ENCODE data around the gene TMEM232. TPM values are rescaled to one million over a fixed set of nuclear protein-coding genes. Genes with fewer than 3 reads are reported as not detected.

TMEM232 gene
- polyA plus RNA-seq, 1 donor (not counting 4 experiments of a cell fraction or from before 2014, with no cell fraction given): 1.00 TPM

GRCh38 chr5:110754181-110754580, 27.7 kb upstream of the TMEM232 start:
- no peaks in the 10 kb centered on the region for H3K9me3 ChIP-seq (ENCODE audit: control insufficient read depth, low read depth, low read length)
- H4K20me1 ChIP-seq (ENCODE audit: control insufficient read depth, extremely low read depth, insufficient read depth, low read length): no peaks in the 10 kb centered on the region
- TF ChIP-seq CTCF (optimal IDR thresholded peaks at IDR 0.05 in 1 of 3, IDR thresholded peaks at IDR 0.05 in 1 of 3, conservative IDR thresholded peaks at IDR 0.05 in 1 of 3; ENCODE audit: extremely low read depth in 1 of 3, insufficient read depth in 2 of 3, low read length in 3 of 3) (no peak), EZH2 (IDR thresholded peaks at IDR 0.05; ENCODE audit: low read length) (no peak)
- H3K9ac ChIP-seq (ENCODE audit: control insufficient read depth, extremely low read depth, insufficient read depth, low read length): no peak overlapping the region
- no peak overlapping the region for H3K4me3 ChIP-seq (ENCODE audit: control insufficient read depth in 2 of 3, extremely low read depth in 1 of 3, insufficient read depth in 2 of 3, low read depth in 1 of 3, low read length in 3 of 3)
- H3K27ac ChIP-seq (ENCODE audit: control insufficient read depth, insufficient read depth, low read length): no peak overlapping the region
- H3K27me3 ChIP-seq (ENCODE audit: control insufficient read depth, extremely low read depth, insufficient read depth, low read length): no peaks in the 10 kb centered on the region
- no peak overlapping the region for H3K4me2 ChIP-seq (ENCODE audit: control insufficient read depth, extremely low read depth, insufficient read depth, low read depth, low read length)
- dilution Hi-C loops (cut with MboI; ENCODE audit: extremely low pct_ligation_motif_present, low sequenced_read_pairs): no loop called here
- DNase-seq (ENCODE audit: low read depth, low spot score) (no peak), FAIRE-seq (no peak)
- H3K9me1 ChIP-seq (ENCODE audit: control insufficient read depth, extremely low read depth, insufficient read depth, low read length): no peaks in the 10 kb centered on the region
- H2AFZ ChIP-seq (ENCODE audit: control insufficient read depth, low read length): no peak overlapping the region
- H3K79me2 ChIP-seq (ENCODE audit: control insufficient read depth, insufficient read depth, low read length): no peaks in the 10 kb centered on the region
- H3K36me3 ChIP-seq (ENCODE audit: control insufficient read depth in 2 of 2, extremely low read depth in 1 of 2, insufficient read depth in 2 of 2, low read length in 2 of 2): peaks cover 0 to 2% of the 10 kb centered on the region in 2 experiments
- no peaks in the 10 kb centered on the region for H3K4me1 ChIP-seq (ENCODE audit: control insufficient read depth, extremely low read depth, insufficient read depth, low read length)

- dilution Hi-C loops (cut with MboI; ENCODE audit: extremely low pct_ligation_motif_present, low sequenced_read_pairs): no loop called here
- Histone ChIP-seq H3K4me2 (ENCODE audit: control insufficient read depth, extremely low read depth, insufficient read depth, low read depth, low read length) (no peak overlapping the region), H3K27me3 (ENCODE audit: control insufficient read depth, extremely low read depth, insufficient read depth, low read length) (no peaks in the 10 kb centered on the region), H3K4me3 (ENCODE audit: control insufficient read depth in 2 of 3, extremely low read depth in 1 of 3, insufficient read depth in 2 of 3, low read depth in 1 of 3, low read length in 3 of 3) (no peak overlapping the region), H2AFZ (ENCODE audit: control insufficient read depth, low read length) (no peak overlapping the region), H3K79me2 (ENCODE audit: control insufficient read depth, insufficient read depth, low read length) (no peaks in the 10 kb centered on the region), H3K9ac (ENCODE audit: control insufficient read depth, extremely low read depth, insufficient read depth, low read length) (no peak overlapping the region), H3K36me3 (ENCODE audit: control insufficient read depth in 2 of 2, extremely low read depth in 1 of 2, insufficient read depth in 2 of 2, low read length in 2 of 2) (peaks cover 0 to 2% of the 10 kb centered on the region in 2 experiments), H4K20me1 (ENCODE audit: control insufficient read depth, extremely low read depth, insufficient read depth, low read length) (no peaks in the 10 kb centered on the region), H3K9me1 (ENCODE audit: control insufficient read depth, extremely low read depth, insufficient read depth, low read length) (no peaks in the 10 kb centered on the region), H3K27ac (ENCODE audit: control insufficient read depth, insufficient read depth, low read length) (no peak overlapping the region), H3K4me1 (ENCODE audit: control insufficient read depth, extremely low read depth, insufficient read depth, low read length) (no peaks in the 10 kb centered on the region), H3K9me3 (ENCODE audit: control insufficient read depth, low read depth, low read length) (no peaks in the 10 kb centered on the region)
- FAIRE-seq (no peak), DNase-seq (ENCODE audit: low read depth, low spot score) (no peak)
- no peak for TF ChIP-seq EZH2 (IDR thresholded peaks at IDR 0.05; ENCODE audit: low read length)
- TF ChIP-seq CTCF (optimal IDR thresholded peaks at IDR 0.05 in 1 of 3, IDR thresholded peaks at IDR 0.05 in 1 of 3, conservative IDR thresholded peaks at IDR 0.05 in 1 of 3; ENCODE audit: extremely low read depth in 1 of 3, insufficient read depth in 2 of 3, low read length in 3 of 3): no peak
Observed at GRCh38 chr5:110753600-110753999, 27.1 kb upstream of the TMEM232 start.

Measured in keratinocyte (primary cell).